Ramos (cell line): ENCODE results near the gene GRM1.

ENCODE experiments used
- in situ Hi-C: fragments of 300-500 bp; cut with MboI; formaldehyde crosslinking; loops from one replicate; pipeline ENCODE4 v1.14.3; 2022; ENCODE audit warnings: low sequenced_read_pairs; ENCODE audit not compliant: unreplicated experiment

Gene GRM1

GRCh38 chr6:146429831-146430230 lies 401.0 kb downstream of the GRM1 start:
- in situ Hi-C loops = no loop called here

- in situ Hi-C loops = no loop called here
Observed at GRCh38 chr6:146433881-146434731, 405.2 kb downstream of the GRM1 start.

DNA sequence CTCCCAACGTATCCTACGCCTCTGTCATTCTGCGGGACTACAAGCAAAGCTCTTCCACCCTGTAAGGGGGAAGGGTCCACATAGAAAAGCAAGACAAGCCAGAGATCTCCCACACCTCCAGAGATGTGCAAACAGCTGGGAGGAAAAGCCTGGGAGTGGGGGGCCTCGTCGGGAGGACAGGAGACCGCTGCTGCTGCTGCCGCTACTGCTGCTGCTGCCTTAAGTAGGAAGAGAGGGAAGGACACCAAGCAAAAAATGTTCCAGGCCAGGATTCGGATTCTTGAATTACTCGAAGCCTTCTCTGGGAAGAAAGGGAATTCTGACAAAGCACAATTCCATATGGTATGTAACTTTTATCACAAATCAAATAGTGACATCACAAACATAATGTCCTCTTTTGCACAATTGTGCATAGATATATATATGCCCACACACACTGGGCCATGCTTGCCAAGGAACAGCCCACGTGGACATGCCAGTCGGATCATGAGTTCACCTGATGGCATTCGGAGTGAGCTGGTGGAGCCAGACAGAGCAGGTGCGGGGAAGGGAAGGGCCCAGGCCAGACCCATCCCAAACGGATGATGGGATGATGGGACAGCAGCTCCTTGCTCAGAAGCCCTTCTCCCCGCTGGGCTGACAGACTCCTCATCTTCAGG lies 406.0 kb downstream of the GRM1 start:
- in situ Hi-C loops = no loop called here

DNA sequence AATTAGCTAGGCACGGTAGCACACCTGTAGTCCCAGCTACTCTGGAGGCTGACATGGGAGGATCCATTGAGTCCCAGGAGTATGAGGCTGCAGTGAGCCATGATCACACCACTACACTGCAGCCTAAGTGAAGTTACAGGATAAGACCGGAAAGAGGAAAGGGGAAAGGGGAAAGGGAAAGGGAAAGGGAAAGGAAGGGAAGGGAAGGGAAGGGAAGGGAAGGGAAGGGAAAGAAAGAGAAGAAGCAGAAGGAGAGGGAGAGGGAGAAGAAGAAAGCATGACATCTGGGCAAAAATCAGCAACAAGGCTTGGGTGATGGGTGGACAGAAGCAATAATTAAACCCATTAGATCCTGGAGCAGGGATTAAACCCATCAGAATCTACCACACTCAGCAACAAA lies 413.0 kb downstream of the GRM1 start:
- in situ Hi-C loops = no loop called here

DNA sequence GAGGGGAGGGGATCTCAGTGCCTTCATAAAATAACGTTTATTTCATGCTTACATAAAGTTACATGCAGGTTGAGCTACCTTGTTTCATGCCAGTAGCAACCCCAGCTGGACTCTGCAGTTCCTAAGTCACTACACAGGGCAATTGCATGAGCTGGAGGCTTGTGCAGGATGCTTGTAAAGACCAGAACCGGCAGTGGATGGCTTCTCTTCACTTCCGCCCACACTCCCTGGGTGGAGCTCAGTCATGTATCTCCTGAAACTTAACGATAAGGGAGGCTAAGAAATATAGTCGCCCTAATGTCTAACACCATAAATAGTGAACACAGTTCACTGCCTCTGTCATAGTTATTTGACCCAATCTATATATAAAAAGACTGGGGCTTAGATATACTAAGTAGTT lies 415.3 kb downstream of the GRM1 start:
- in situ Hi-C loops = no loop called here

GRCh38 chr6:146445233-146445632 lies 416.4 kb downstream of the GRM1 start:
- in situ Hi-C loops = no loop called here

- in situ Hi-C loops = no loop called here
Observed at GRCh38 chr6:146456886-146457285, 428.0 kb downstream of the GRM1 start.

DNA sequence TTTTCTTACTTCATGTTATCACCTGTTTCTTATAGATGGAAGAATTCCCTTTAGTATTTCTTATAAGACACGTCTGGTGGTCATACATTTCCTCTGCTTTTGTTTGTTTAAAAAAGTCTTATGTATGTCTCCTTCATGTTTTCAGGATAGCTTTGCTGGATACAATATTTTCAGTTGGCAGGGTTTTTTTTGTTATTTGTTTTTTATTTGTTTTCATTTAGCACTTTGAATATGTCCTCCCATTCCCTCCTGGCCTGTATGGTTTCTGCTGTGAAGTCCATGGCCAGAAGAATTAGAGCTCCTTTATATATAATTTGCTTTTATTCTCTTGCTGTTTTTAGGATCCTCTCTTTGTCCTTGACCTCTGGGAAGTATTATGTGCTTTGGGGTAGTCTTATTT lies 432.1 kb downstream of the GRM1 start:
- in situ Hi-C loops = no loop called here

DNA sequence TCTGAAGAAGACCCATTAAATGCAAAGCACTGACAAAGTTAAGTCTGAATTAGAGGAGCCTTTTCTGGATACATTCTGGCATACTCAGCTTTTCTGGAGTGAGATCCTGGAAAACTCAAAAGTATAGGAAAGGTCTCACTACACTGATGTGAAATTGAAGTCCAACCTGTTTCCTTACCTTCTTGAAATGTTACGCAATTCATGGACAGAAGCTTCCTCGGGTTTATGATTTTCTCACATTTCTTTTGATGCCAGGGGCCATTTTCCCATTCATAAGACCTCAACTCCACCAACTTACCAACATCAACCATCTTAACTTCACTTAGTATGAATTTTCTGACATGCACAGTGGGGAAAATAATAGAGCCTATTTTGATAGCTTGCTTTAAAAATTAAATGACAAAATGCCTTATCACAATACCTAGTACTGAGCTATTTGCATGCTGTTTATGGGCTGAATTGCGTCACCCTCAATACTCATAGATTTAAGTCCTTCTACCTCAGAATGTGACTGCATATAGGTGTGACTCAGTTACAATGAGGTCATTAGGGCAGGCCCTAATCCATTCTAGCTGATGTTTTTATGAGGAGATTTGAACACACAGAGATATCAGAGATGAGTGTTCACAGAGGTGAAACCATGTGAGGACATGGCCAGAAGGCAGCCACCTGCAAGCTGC lies 441.4 kb downstream of the GRM1 start:
- in situ Hi-C loops = no loop called here

GRCh38 chr6:146472918-146473317 lies 444.1 kb downstream of the GRM1 start:
- in situ Hi-C loops = no loop called here

DNA sequence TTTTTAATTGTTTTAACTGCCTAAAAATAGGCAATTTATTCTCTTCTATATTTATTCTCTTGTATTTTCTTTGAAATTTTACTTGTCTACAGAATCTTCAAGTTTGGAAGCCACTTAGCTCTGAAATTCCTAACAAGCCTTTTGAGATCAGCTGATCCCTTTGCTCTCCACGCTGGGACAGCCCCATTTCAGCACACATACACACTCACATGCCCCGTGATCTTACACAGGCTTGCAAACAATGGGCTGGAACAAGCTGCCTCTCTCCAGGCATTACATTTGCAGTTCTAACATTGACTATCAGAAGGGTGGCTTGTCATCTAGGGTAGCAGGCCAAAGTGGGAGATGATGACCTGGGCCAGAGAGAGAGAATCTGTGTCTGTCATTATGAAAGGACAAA lies 452.7 kb downstream of the GRM1 start:
- in situ Hi-C loops = no loop called here

- in situ Hi-C loops = no loop called here
Observed at GRCh38 chr6:146484411-146484810, 455.5 kb downstream of the GRM1 start.
